Tibial nerve (tissue), 4 donors: ENCODE measurements around the gene OSBPL5. TPM values are rescaled to one million over a fixed set of nuclear protein-coding genes. Genes with fewer than 3 reads are reported as not detected.

Experiments
- DNase-seq, 2 donors: peaks; one replicate each; pipeline ENCODE4 v3.0.0-alpha.2; 2019; ENCODE audit warnings: low spot score in 2 of 2
- H3K27ac ChIP-seq, 4 donors: fragments of 200-600 bp; sonication (generic) in 3 of 4; one replicate each; pipeline ENCODE4 v1.5.1; 2017 to 2019; ENCODE audit warnings: mild to moderate bottlenecking in 1 of 4
- H3K27me3 ChIP-seq, 2 donors: fragments of 200-600 bp; sonication (generic) in 1 of 2; one replicate each; pipeline versions ENCODE4 v1.5.1 to v1.6.0; 2017 to 2019
- H3K36me3 ChIP-seq, 3 donors: fragments of 200-600 bp; sonication (generic); one replicate each; pipeline ENCODE4 v1.5.1; 2018 to 2019
- H3K4me1 ChIP-seq, 4 donors: fragments of 200-600 bp; sonication (generic) in 3 of 4; one replicate each; pipeline ENCODE4 v1.5.1; 2017 to 2019
- H3K4me3 ChIP-seq, 4 donors: fragments of 200-600 bp; sonication (generic) in 3 of 4; one replicate each; pipeline ENCODE4 v1.5.1; 2017 to 2019; ENCODE audit warnings: mild to moderate bottlenecking in 1 of 4, moderate library complexity in 1 of 4
- H3K9me3 ChIP-seq, 4 donors: fragments of 200-600 bp; sonication (generic) in 3 of 4; one replicate each; pipeline ENCODE4 v1.5.1; 2017 to 2019
- CTCF ChIP-seq, 5 experiments: fragments of 200-600 bp in 3 of 5; fragments of 450-650 bp in 2 of 5; sonication (generic) in 3 of 5; IDR thresholded peaks; one replicate each; pipeline ENCODE4 v1.5.1; 2016 to 2019; ENCODE audit warnings: antibody characterized with exemption in 5 of 5, mild to moderate bottlenecking in 3 of 5, moderate library complexity in 2 of 5
- EP300 ChIP-seq, 2 donors: sonication (generic); formaldehyde crosslinking; IDR thresholded peaks; one replicate each; pipeline ENCODE4 v1.6.1; 2017; ENCODE audit warnings: antibody characterized with exemption in 2 of 2, mild to moderate bottlenecking in 1 of 2
- POLR2A ChIP-seq, 2 donors: fragments of 450-650 bp; IDR thresholded peaks; one replicate each; pipeline ENCODE4 v1.6.1; 2017; ENCODE audit warnings: antibody characterized with exemption in 2 of 2, mild to moderate bottlenecking in 2 of 2, moderate library complexity in 2 of 2
- WGBS, 2 donors: methylation state at CpG; one replicate each; pipeline ENCODE4 v1.1.5; 2018; 5-methylcytosine and 5-hydroxymethylcytosine counted together
- total RNA-seq, 4 donors: library from RNA; depleted of rRNA; stranded (reverse); fragments of >200 nt; gene quantifications; one replicate each; pipeline ENCODE4 v1.1.0, GENCODE V29; 2016

The OSBPL5 gene
- total RNA-seq, 4 donors from 2014 or later = 58.8 to 168 (median 106) TPM

- TF ChIP-seq POLR2A (IDR thresholded peaks at IDR 0.05) (no peak), CTCF (IDR thresholded peaks at IDR 0.05) (no peak), EP300 (IDR thresholded peaks at IDR 0.05) (no peak)
- WGBS, 2 donors = 47 to 59% methylated on average over 16 of the region's 16 CpGs
- Histone ChIP-seq H3K9me3 (no peaks in the 10 kb centered on the region), H3K4me3 (peak overlapping the region in 2 of 4 donors; percentile 6 to 22), H3K4me1 (peaks cover 0 to 96% (median 66%) of the 10 kb centered on the region in 4 donors), H3K27me3 (no peaks in the 10 kb centered on the region), H3K36me3 (peaks cover 0 to 14% (median 0%) of the 10 kb centered on the region in 3 donors), H3K27ac (peak overlapping the region; percentile 56 to 92 (median 74))
- DNase-seq = no peak
Observed at GRCh38 chr11:3155691-3156258, 9.3 kb downstream of the OSBPL5 start.

- H3K36me3 ChIP-seq = peaks cover 0 to 18% (median 0%) of the 10 kb centered on the region in 3 donors
- H3K27ac ChIP-seq = peak overlapping the region; percentile 56 to 92 (median 74)
- WGBS, 2 donors = 9 to 23% methylated on average over 3 of the region's 3 CpGs
- H3K4me1 ChIP-seq = peaks cover 0 to 98% (median 64%) of the 10 kb centered on the region in 4 donors
- peak overlapping the region in 1 of 4 donors; percentile 15 for H3K4me3 ChIP-seq
- H3K27me3 ChIP-seq = no peaks in the 10 kb centered on the region
- H3K9me3 ChIP-seq = no peaks in the 10 kb centered on the region
- TF ChIP-seq EP300 (IDR thresholded peaks at IDR 0.05) = no peak
- TF ChIP-seq CTCF (IDR thresholded peaks at IDR 0.05) = no peak
- TF ChIP-seq POLR2A (IDR thresholded peaks at IDR 0.05) = no peak
- no peak for DNase-seq
Observed at GRCh38 chr11:3155216-3155615, 9.9 kb downstream of the OSBPL5 start.

- Histone ChIP-seq H3K36me3 (peaks cover 0 to 18% (median 0%) of the 10 kb centered on the region in 3 donors), H3K27ac (peak overlapping the region; percentile 55 to 92 (median 77)), H3K4me3 (peak overlapping the region in 2 of 4 donors; percentile 10 to 23), H3K27me3 (no peaks in the 10 kb centered on the region), H3K9me3 (no peaks in the 10 kb centered on the region), H3K4me1 (peaks cover 0 to 98% (median 65%) of the 10 kb centered on the region in 4 donors)
- DNase-seq = no peak
- TF ChIP-seq CTCF (IDR thresholded peaks at IDR 0.05) = no peak
- no peak for TF ChIP-seq EP300 (IDR thresholded peaks at IDR 0.05)
- TF ChIP-seq POLR2A (IDR thresholded peaks at IDR 0.05) = no peak
- 57 to 64% methylated on average over 22 to 23 of the region's 24 CpGs for WGBS, 2 donors
Observed at GRCh38 chr11:3154001-3154599, 11.0 kb downstream of the OSBPL5 start.

GRCh38 chr11:3153291-3153861 is 11.7 kb downstream of the OSBPL5 start:
- DNase-seq = peak; percentile 61 to 75
- Histone ChIP-seq H3K27me3 (no peaks in the 10 kb centered on the region), H3K4me3 (peak overlapping the region in 1 of 4 donors; percentile 23), H3K4me1 (peaks cover 0 to 98% (median 66%) of the 10 kb centered on the region in 4 donors), H3K36me3 (peaks cover 0 to 18% (median 0%) of the 10 kb centered on the region in 3 donors), H3K9me3 (no peaks in the 10 kb centered on the region), H3K27ac (peak overlapping the region; percentile 55 to 92 (median 77))
- WGBS, 2 donors = 21 to 25% methylated on average over 14 of the region's 14 CpGs
- TF ChIP-seq CTCF (IDR thresholded peaks at IDR 0.05) (no peak), EP300 (IDR thresholded peaks at IDR 0.05) (peak; percentile 76 to 92)
